GM12874 (cell line): ENCODE measurements around the gene RASAL1.
A peak's percentile ranks its signal among the peaks of the same experiment; 100 is the strongest.

Experiments
- TF ChIP-seq, protein P1 (sequence below): IDR thresholded peaks from 2 replicates; pipeline ENCODE4 v1.5.1; 2011; ENCODE audit warnings: low read depth, mild to moderate bottlenecking, control low read depth, low read length, moderate library complexity; ENCODE audit not compliant: insufficient read depth

RASAL1 gene

DNA sequence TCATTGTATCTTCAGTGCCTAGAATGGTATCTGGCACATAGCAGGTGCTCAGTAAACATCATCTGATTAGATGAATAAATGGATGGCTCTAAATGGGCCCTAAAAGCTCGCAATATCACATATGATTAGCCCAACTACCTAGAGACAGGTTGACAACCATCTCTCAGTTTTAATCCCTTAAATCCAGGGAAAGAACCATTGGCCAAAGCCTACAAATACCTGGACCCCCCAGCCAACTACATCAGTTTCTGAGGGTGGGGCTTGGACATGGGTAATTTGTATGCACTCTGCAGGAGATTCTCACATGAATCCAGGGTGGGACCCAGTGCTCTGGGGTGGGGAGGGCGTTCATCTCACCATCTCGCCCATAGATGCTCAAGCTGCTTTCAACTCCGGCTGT is 83.8 kb downstream of the RASAL1 start:
- TF ChIP-seq, protein P1, sequence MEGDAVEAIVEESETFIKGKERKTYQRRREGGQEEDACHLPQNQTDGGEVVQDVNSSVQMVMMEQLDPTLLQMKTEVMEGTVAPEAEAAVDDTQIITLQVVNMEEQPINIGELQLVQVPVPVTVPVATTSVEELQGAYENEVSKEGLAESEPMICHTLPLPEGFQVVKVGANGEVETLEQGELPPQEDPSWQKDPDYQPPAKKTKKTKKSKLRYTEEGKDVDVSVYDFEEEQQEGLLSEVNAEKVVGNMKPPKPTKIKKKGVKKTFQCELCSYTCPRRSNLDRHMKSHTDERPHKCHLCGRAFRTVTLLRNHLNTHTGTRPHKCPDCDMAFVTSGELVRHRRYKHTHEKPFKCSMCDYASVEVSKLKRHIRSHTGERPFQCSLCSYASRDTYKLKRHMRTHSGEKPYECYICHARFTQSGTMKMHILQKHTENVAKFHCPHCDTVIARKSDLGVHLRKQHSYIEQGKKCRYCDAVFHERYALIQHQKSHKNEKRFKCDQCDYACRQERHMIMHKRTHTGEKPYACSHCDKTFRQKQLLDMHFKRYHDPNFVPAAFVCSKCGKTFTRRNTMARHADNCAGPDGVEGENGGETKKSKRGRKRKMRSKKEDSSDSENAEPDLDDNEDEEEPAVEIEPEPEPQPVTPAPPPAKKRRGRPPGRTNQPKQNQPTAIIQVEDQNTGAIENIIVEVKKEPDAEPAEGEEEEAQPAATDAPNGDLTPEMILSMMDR = no peak

DNA sequence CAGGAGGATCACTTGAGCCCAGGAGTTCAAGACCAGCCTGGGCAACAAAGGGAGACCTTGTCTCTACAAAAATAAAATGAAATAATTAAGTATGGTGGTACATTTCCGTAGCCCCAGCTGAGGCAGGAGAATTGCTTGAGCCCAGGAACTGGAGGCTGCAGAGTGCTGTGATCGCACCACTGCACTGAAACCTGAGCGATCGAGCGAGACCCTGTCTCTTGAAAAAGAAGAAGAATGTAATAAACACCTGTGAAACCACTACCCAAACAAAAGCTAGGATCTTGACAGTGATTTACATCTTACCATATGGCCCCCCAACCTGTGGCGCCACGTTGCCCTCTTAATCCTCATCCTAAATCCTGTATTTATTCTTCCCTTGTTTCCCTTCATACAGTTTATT is 84.8 kb downstream of the RASAL1 start:
- TF ChIP-seq, protein P1 = no peak

DNA sequence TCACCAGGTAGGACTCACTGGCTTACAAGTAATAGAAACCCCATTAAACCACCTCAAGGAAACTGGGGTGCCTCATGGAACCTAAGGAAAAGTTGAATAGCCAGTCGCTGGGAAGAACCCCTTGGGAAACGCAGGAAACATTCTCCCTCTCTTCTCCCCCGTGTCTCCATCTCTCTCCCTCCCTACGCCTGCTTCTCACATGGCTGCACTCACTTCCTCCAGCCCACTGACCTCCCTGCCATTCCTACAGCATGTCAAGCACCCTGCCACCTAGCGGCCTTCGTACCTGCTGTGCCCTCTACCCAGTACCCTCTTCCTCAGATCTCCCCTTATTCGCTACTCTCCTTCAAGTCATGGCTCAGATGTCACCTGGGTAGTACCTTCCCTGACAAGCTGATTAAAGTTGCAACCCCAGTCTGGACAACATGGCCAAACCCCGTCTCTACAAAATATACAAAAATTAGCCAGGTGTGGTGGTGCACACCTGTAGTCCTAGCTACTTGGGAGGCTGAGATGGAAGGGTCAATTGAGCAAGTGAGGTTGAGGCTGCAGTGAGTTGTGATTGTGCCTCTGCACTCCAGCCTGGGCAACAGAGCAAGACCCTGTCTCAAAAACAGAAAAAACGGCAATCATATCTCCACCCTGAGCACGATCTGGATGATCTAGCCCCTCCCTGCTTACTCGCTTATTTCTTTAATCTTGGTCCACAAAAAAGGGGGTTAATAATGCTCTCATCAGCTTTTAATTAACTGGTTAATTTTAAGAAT is 85.4 kb downstream of the RASAL1 start:
- TF ChIP-seq, protein P1 = peak; percentile 61
